Stimulated activated CD8-positive, alpha-beta memory T cell treated with anti-CD3 and anti-CD28 coated beads, Interleukin-7, amount 100 ng/mL, for 48 hours (primary cell): ENCODE measurements around the gene HSPA1A.
"Not testable (repeated sequence)": the region's sequence is repeated elsewhere in the genome, so short reads cannot be mapped to it uniquely, and the experiment has no call there.

Experiments
- DNase-seq, 2 donors: peaks; one replicate each; pipeline ENCODE4 v3.0.0-alpha.2; 2020; ENCODE audit warnings: low read depth in 1 of 2; ENCODE audit errors: extremely low read depth in 1 of 2

The HSPA1A gene

GRCh38 chr6:31834367-31835250, 19.3 kb downstream of the HSPA1A start:
- DNase-seq, result peak; percentile 65 to 68

- no peak for DNase-seq
Measured at GRCh38 chr6:31836047-31836473, 20.7 kb downstream of the HSPA1A start.

- no peak for DNase-seq
Measured at GRCh38 chr6:31836474-31837368, 21.4 kb downstream of the HSPA1A start.

GRCh38 chr6:31837369-31838113, 22.2 kb downstream of the HSPA1A start:
- DNase-seq, result no peak

GRCh38 chr6:31838114-31838553, 22.8 kb downstream of the HSPA1A start:
- not testable (repeated sequence) for DNase-seq

- DNase-seq, result no peak
Measured at GRCh38 chr6:31838968-31839367, 23.6 kb downstream of the HSPA1A start.

GRCh38 chr6:31839779-31840126, 24.4 kb downstream of the HSPA1A start:
- not testable (repeated sequence) for DNase-seq

GRCh38 chr6:31842053-31842452, 26.7 kb downstream of the HSPA1A start:
- DNase-seq, result no peak

- DNase-seq, result no peak
Measured at GRCh38 chr6:31844507-31844906, 29.2 kb downstream of the HSPA1A start.

- DNase-seq, result no peak
Measured at GRCh38 chr6:31847276-31847978, 32.1 kb downstream of the HSPA1A start.

- no peak for DNase-seq
Measured at GRCh38 chr6:31850765-31851484, 35.6 kb downstream of the HSPA1A start.

- no peak for DNase-seq
Measured at GRCh38 chr6:31851485-31851832, 36.1 kb downstream of the HSPA1A start.

GRCh38 chr6:31851980-31852718, 36.8 kb downstream of the HSPA1A start:
- not testable (repeated sequence) for DNase-seq

- DNase-seq, result not testable (repeated sequence)
Measured at GRCh38 chr6:31857774-31858173, 42.4 kb downstream of the HSPA1A start.

GRCh38 chr6:31858707-31859106, 43.4 kb downstream of the HSPA1A start:
- DNase-seq, result no peak

GRCh38 chr6:31859923-31860322, 44.6 kb downstream of the HSPA1A start:
- DNase-seq, result no peak

- no peak for DNase-seq
Measured at GRCh38 chr6:31860349-31860748, 45.0 kb downstream of the HSPA1A start.

GRCh38 chr6:31861150-31861549, 45.8 kb downstream of the HSPA1A start:
- no peak for DNase-seq

GRCh38 chr6:31861919-31862343, 46.6 kb downstream of the HSPA1A start:
- DNase-seq, result no peak
